GM10248 (cell line): ENCODE measurements around the gene CHTF18.

Experiments used
- CTCF ChIA-PET: fragments of 300-600 bp; sonication (Branson Sonifier 250); formaldehyde crosslinking; extraction: SDS; loops from one replicate; lab custom pipeline; 2021; ENCODE audit warnings: antibody characterized with exemption; lab: Yijun Ruan, JAX
- POLR2A ChIA-PET: fragments of 350-650 bp; sonication (Branson Sonifier 250); formaldehyde crosslinking; extraction: SDS; loops from one replicate; lab custom pipeline; 2020; ENCODE audit warnings: antibody characterized with exemption; lab: Yijun Ruan, JAX
- DNase-seq: peaks from one replicate; pipeline ENCODE4 v3.0.0; 2012; ENCODE audit errors: extremely low spot score
- CTCF ChIP-seq: IDR thresholded peaks from 2 replicates; pipeline ENCODE4 v1.5.1; 2012; ENCODE audit warnings: mild to moderate bottlenecking, low read depth; ENCODE audit errors: extremely low read depth, missing control alignments, control extremely low read depth

The CHTF18 gene

GRCh38 chr16:743794-744500, 44.5 kb upstream of the CHTF18 start:
- ChIA-PET CTCF (interaction anchor here (1.0 to 5.0 kb wide), 4 partner anchors 24 to 41 kb away, joined by 4 to 15 read pairs (median 6); partner anchors contain the start of gene ANTKMT), POLR2A (no interaction called here)
- no peak for TF ChIP-seq CTCF
- no peak for DNase-seq

GRCh38 chr16:745739-746138, 42.7 kb upstream of the CHTF18 start:
- POLR2A ChIA-PET: no interaction called here
- peak; percentile 71 for DNase-seq
- TF ChIP-seq CTCF: peak; percentile 44
- CTCF ChIA-PET: interaction anchor here (1.0 to 1.4 kb wide), 3 partner anchors 10 to 357 kb away, joined by 3 to 4 read pairs (median 3); no protein-coding TSS in a partner anchor

GRCh38 chr16:746637-747036, 41.8 kb upstream of the CHTF18 start:
- ChIA-PET CTCF (no interaction called here), POLR2A (no interaction called here)
- DNase-seq: no peak
- no peak for TF ChIP-seq CTCF

GRCh38 chr16:747978-748746, 40.3 kb upstream of the CHTF18 start:
- CTCF ChIA-PET: no interaction called here
- POLR2A ChIA-PET: no interaction called here
- no peak for DNase-seq
- no peak for TF ChIP-seq CTCF

- DNase-seq: no peak
- ChIA-PET CTCF (interaction anchor here (1.7 to 1.8 kb wide), 2 partner anchors 11 to 37 kb away, joined by 4 to 5 read pairs; partner anchors contain the start of gene MSLN), POLR2A (no interaction called here)
- TF ChIP-seq CTCF: no peak
These were observed 39.4 kb upstream of the CHTF18 start for GRCh38 chr16:749010-749409.

GRCh38 chr16:750485-750884, 37.9 kb upstream of the CHTF18 start:
- ChIA-PET POLR2A (no interaction called here), CTCF (interaction anchor here (0.9 to 2.1 kb wide), 5 partner anchors 10 to 307 kb away, joined by 3 to 8 read pairs (median 4); partner anchors contain the start of genes CIAO3 and MSLN)
- no peak for TF ChIP-seq CTCF

More at GRCh38 chr16:750485-750884, 37.9 kb upstream of the CHTF18 start:
- no peak for DNase-seq
